GM10847 (cell line): ENCODE data around the gene STMP1.

Experiments
- POLR2A ChIP-seq: IDR thresholded peaks from 2 replicates; pipeline ENCODE4 v1.6.1; 2011; ENCODE audit not compliant: insufficient read length; ENCODE audit errors: extremely low read depth

STMP1 gene

GRCh38 chr7:135711139-135711469, 48.8 kb downstream of the STMP1 start:
- TF ChIP-seq POLR2A, result no peak

- no peak for TF ChIP-seq POLR2A
These were observed 50.0 kb downstream of the STMP1 start for GRCh38 chr7:135712182-135712782.

GRCh38 chr7:135712796-135713195, 50.5 kb downstream of the STMP1 start:
- TF ChIP-seq POLR2A, result no peak

- TF ChIP-seq POLR2A, result no peak
These were observed 51.6 kb downstream of the STMP1 start for GRCh38 chr7:135713836-135714470.

DNA sequence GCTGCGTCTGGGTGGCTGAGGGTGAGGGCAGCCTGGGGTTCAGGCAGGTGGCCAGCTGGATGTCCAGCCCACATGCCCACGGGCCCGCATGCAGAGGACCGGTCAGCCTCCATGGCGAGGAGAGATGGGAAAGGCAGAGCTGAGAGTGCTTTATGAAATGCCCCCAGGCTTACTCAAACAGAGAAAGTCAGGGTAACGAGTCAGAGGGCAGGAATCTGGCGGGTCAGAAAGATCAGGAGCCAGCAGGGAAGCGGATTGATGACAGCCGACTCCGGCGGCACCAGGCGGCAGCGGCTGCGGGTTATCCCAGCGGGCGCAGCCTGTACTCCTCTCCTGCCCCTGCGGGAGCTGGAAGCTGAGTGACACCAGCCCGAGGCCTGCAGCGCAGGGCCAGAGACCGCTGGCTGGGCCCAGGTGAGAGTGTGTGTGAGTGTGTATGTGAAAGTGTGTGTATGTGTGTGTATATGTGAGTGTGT, 52.3 kb downstream of the STMP1 start:
- TF ChIP-seq POLR2A, result no peak

DNA sequence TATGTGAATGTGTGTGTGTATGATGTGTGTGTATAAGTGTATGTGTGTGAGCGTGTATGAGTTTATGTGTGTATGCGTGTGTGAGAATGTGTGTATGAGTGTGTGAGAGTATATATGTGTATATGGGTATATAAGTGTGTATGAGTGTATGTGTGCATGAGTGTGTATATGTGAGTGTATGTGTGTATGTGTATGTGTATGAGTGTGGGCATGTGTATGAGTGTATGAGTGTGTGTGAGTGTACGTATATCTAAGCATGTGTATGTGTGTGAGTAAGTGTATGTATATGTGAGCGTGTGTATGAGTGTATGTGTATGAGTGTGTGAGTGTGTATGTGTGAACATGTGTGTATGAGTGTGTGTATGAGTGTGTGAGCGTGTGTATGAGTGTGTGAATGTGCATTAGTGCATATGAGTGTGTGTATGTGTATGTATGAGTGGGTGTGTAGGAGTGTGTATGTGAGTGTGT, 52.8 kb downstream of the STMP1 start:
- TF ChIP-seq POLR2A, result no peak

- TF ChIP-seq POLR2A, result no peak
These were observed 53.4 kb downstream of the STMP1 start for GRCh38 chr7:135715673-135716072.

GRCh38 chr7:135716677-135717238, 54.4 kb downstream of the STMP1 start:
- TF ChIP-seq POLR2A, result no peak

DNA sequence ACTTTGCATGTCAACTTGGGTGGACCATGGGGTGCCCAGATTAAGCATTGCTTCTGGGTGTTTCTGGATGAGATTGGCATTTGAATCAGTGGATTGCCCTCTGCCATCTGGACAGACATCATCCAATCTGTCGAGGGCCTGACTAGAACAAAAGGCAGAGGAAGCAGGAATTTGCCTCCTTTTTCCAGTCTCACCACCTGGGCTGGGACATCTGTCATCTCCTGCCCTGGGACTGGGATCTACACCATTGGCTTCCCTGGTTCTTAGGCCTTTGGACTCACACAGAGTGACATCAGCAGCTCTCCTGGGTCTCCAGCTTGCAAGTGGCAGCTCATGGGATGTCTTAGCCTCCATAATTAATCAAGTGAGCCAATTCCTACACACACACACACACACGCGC, 55.4 kb downstream of the STMP1 start:
- TF ChIP-seq POLR2A, result no peak

DNA sequence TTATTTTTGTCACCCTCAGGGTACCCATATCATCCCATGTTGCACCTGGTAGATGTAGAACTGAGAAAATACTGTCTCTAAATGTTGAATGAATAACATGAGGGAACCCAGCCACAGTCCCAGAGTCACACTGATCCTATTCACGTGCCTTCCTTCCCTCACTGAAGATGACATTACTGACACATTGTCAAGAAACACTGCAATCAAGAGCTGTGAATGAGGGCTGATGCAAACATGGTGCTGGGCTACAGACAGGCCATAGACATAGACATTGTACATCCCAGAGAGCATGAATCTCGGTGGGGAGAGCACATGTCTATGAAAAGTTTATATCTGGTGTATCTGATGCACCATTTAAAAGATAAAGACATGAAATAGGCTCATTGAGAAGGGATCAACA, 55.9 kb downstream of the STMP1 start:
- TF ChIP-seq POLR2A, result no peak

GRCh38 chr7:135718794-135719437, 56.6 kb downstream of the STMP1 start:
- TF ChIP-seq POLR2A, result no peak

DNA sequence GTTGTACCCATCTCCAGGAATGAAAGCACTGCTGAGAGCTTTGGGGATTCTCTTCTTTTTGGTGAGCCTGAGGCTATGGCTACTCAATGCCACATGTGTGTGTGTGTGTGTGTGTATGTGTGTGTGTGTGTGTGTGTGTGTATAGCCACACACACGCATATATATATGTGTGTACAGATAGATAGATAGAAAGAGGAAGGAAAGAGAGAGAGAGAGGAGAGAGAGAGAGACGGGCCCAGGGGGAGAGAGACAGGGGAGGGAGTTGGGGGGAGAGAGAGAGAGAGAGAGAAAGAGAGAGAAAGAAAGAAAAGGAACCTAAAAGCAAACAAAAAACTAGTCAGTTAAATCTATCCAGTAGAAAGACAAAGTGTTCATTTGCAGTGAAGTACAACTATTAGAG, 57.4 kb downstream of the STMP1 start:
- TF ChIP-seq POLR2A, result no peak

DNA sequence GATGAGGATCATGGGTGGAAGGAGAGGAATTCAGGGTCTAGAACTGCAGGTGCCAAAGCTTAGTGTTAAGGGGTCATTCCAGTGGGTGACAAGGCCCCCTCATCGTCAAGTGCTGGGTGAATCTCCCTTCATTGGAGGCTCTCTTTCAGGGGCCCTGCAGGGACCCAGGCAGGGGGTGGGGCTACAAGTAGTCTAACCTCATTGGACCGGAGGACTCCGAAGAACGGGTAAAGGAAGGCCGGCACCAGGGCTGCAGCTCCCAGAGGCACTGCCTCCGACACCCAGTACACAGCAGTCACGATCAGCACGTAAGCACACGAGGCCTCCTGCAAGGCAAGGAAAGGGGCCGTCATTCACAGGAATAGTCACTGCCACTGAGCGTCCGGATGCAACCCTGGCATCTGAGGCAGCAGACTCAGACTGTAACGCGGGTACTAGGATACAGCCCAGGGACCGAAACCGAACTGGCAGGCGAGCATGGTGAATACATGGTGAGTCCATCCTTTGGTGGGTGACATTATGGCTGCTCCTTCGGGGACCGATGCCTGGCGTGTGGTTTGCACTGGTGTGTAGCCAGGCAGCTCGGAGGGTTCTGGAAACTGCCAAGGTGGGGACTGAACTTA, 59.0 kb downstream of the STMP1 start:
- TF ChIP-seq POLR2A, result no peak

DNA sequence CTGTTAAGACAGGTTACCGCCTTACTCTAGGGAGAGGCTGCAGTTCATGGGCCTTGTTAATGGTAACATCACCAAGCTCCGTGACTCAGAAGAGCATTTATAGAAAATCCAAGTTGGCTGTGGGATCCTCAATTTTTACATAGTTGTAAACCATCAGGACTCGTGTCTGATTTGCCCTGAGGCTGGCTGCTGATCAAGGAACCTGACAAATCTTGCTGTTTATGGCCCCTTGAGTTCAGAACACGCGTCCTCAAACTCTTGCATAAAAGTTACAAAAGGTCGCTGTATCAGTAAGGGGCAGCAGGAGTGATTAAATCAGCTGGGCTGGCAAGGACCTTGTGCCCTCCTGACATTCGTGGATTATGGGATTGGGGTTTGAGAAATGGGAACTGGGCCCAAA, 61.1 kb downstream of the STMP1 start:
- TF ChIP-seq POLR2A, result no peak
